GM20000 (cell line): ENCODE measurements around the gene STAG3.
"Not testable (repeated sequence)": the region's sequence is repeated elsewhere in the genome, so short reads cannot be mapped to it uniquely, and the experiment has no call there.

ENCODE experiments used
- DNase-seq: peaks from one replicate; pipeline ENCODE4 v3.0.0; 2012; ENCODE audit warnings: low spot score
- TF ChIP-seq, protein P1 (sequence below): IDR thresholded peaks from 2 replicates; pipeline ENCODE4 v1.5.1; 2012; ENCODE audit warnings: mild to moderate bottlenecking, control low read depth; ENCODE audit errors: extremely low read depth, missing control alignments

Gene STAG3

DNA sequence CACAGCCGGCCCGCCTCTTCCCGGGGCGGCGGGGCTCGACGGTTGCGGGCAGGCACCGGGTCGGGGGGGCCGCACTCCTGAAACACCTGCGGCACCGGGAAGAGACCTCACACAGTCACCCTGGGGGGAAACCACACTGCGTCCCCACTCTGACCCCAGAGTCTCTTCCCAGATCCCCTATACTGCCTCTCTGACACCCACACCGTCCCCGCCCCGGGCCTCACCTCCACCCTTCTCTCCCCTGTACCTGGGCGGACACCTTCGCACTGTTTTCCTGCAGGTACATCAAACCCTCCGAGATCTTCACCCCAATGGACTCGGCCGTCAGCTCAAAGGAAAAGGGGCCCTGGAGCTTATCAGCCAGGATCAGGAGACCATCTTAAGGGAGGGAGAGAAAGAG, 5.9 kb upstream of the STAG3 start:
- TF ChIP-seq, protein P1, sequence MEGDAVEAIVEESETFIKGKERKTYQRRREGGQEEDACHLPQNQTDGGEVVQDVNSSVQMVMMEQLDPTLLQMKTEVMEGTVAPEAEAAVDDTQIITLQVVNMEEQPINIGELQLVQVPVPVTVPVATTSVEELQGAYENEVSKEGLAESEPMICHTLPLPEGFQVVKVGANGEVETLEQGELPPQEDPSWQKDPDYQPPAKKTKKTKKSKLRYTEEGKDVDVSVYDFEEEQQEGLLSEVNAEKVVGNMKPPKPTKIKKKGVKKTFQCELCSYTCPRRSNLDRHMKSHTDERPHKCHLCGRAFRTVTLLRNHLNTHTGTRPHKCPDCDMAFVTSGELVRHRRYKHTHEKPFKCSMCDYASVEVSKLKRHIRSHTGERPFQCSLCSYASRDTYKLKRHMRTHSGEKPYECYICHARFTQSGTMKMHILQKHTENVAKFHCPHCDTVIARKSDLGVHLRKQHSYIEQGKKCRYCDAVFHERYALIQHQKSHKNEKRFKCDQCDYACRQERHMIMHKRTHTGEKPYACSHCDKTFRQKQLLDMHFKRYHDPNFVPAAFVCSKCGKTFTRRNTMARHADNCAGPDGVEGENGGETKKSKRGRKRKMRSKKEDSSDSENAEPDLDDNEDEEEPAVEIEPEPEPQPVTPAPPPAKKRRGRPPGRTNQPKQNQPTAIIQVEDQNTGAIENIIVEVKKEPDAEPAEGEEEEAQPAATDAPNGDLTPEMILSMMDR, result no peak

DNA sequence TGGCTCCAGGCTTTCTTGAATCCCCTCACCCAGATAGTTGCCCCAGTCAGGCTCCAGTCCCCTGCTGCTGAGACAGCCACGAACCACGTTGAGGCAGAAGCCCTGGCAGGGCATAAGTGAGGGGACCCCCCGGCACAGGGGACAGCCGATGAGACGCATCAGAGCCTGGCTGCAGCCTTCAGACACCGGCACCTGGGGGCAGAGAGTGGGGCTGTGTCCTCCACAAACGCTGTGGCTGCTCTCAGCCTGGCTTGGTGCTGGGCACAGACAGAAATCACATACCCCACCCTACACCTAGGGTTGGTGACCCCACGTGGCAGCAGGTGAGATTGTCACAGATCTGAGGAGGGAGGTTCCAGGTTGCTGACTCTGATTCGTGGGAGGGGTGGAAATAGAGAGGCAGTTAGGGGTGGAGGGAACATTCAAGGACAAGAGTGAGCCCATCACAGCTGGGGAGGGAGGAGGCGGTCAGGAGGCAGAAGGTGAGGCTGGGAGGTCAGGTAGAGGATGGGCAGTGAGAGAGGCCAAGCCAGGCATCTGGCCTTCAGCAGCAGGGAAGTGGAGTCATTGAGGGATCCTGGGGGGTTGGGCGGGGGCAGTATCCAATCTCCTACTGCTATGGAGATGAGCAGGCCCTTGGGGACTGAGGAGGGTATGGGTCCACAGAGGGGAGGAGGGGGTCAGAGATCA, 3.8 kb upstream of the STAG3 start:
- DNase-seq, result peak; percentile 12
- TF ChIP-seq, protein P1, result no peak

More for the DNA sequence above, 5.9 kb upstream of the STAG3 start:
- DNase-seq, result peak; percentile 25

DNA sequence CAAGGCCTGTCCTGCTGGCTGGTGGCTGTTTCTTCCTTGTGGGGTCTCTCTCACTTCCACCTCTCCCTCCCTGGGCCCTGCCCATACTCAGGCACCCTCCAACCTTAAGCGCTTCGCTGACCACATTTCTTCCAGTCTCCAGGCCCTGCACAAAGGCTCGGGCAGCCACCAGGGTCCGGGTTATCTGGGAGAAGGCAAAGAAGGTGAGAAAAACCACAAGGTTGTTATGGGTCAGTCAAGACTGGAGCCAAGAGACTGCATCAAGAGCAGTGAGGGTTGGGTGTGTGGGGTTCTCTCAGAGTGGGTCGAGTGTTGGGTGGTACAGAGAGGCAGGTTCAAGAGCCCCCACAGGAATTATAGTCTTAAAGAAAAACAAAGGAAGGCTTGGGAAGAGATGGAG, 3.1 kb upstream of the STAG3 start:
- no peak for DNase-seq
- TF ChIP-seq, protein P1, result no peak

DNA sequence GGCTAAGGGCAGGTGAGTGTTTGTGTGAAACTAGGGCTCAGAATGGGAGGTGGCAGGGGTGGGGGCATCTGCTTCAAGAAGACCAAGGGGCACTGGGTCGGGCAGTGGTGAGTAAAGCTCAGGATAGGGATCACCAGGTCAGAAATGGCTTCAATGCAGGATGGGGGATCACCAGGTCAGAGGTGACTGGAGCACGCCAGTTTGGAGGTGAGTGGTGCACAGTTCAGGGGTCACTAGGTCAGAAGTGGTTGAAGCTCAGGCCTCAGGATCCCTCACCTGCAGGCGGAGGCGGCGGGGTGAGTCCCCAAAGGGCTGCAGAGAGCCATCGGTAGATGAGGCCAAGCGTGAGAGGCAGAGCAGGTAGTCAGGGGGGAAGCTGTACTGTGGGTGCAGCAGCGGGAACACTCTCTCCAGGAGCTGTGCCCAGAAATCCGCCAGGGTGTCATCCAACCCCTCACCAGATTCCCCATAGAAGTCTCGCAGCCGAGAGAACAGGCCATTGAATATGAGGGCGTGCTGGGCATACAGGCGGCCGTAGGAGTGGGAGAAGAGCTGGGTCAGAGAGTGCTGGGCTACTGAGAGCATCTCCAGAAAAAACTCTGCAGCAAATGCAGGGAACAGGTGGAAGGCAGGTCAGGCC, 2.3 kb upstream of the STAG3 start:
- DNase-seq, result no peak
- TF ChIP-seq, protein P1, result no peak

DNA sequence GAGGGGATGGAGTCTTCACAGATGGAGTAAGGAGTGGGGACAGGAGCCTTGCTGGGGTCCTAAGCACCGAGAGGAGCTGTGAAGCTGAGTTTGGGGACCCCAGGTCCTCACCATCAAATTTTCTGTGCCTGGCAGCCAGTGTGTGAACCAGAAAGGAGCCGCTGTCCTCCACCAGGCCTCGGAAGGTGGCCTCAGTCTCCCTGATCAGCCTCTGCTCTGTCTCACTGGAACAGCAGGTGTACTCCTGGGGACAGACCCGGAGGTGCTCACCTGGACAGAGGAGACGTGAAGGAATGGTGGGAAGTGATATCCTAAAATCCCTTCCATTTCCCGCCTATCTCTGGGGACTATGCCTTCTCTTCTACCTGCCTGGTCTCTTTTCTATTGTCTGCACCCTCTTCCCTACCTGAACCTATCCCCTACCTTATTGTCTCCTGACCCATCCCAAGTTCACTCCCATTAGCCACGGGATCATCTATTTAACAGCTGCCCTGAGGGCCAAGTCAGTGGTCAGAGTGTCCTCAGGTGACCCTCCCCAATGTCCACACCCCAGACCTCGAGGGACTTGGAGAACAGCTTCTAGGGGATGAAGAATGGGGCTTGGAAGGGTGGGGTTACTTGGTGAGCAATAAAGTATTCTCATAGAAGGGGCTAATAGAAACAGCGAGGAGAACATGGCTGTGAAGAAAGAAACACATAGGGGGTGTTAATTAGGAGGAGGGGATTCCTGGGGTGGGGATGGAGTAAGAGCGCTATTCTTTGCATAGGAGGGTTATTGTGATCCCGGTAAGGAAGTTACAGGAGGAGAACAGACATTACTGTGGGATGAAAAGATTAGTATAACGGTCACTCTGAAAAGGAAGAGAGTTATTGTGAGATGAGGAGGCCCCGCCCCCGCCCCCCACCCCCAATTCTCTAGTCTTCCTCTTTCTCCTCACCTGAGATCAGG, 1.3 kb upstream of the STAG3 start:
- TF ChIP-seq, protein P1, result no peak
- no peak for DNase-seq

DNA sequence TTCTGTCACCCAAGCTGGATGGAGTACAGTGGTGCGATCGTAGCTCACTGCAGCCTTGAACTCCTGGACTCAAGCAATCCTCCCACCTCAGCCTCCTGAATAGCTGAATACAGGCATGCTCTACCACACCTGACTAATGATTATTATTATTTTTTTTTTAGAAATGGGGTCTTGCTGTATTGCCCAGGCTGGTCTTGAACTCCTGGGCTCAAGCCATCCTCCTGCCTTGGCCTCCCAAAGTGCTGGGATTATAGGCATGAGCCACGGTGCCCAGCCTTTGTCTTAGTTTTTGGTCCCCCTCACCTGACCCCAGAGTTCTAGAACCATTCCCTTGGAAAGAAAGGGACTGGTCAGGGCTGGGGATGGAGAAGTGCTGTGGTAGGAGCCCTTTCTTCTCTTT, 2.4 kb downstream of the STAG3 start:
- DNase-seq, result not testable (repeated sequence)

DNA sequence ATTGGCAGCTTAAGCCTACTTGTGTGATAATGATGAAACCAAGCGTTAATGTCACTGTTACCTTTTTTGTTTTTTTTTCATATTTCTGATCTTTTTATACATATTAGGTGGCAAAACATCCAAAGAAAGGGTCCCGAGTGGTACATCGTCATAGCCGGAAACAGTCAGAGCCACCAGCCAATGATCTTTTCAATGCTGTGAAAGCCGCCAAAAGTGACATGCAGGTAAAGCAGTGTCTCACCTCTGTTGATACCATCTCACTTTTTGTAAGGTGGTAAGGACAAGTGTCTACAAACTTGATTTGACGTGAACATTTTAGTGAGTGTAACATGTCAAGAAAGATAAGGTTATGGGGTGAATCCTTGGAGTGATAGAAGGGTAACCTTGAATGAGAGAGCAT, 4.9 kb downstream of the STAG3 start:
- not testable (repeated sequence) for DNase-seq

DNA sequence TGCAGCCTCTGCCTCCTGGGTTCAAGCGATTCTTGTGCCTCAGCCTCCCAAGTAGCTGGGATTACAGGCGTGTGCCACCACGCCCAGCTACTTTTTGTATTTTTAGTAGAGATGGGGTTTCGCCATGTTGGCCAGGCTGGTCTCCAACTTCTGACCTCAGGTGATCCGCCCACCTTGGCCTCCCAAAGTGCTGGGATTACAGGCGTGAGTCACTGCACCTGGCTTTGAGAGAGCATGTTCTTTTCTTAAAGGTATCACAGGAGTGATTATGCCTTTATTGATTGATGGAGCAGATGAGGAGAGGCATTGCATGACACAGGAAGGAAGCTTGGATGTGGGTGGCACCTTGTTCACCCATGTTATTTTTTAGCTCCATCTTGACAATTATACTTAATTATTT, 5.4 kb downstream of the STAG3 start:
- DNase-seq, result not testable (repeated sequence)
